ENCODE data around the gene SRGAP1. TPM values are rescaled to one million over a fixed set of nuclear protein-coding genes. Genes with fewer than 3 reads are reported as not detected.

Gene SRGAP1
- total and polyA plus RNA-seq, 9 of the 15 experiments (the other 6 are each of a cell fraction or from before 2014, with no cell fraction given) = 0.01 to 0.13 (median 0.04) TPM; not detected in 3

GRCh38 chr12:63893170-63893569 is 48.7 kb downstream of the SRGAP1 start:
- in situ Hi-C loops (cut with MboI) = no loop called here
- H3K9me1 ChIP-seq (ENCODE audit: control insufficient read depth, insufficient read depth, low read length) = no peaks in the 10 kb centered on the region
- H3K79me2 ChIP-seq (ENCODE audit: control insufficient read depth, insufficient read depth, low read length) = no peaks in the 10 kb centered on the region
- ChIA-PET CTCF (ENCODE audit: low intra/inter-chr PET ratio) (no interaction called here), POLR2A (interaction anchor here (1.0 kb wide), 1 partner anchor 10 kb away, joined by 4 read pairs; no protein-coding TSS in a partner anchor)
- no peaks in the 10 kb centered on the region for H3K9me3 ChIP-seq (replicated peaks; ENCODE audit: control insufficient read depth, insufficient read depth, low read depth, low read length)
- H3K4me1 ChIP-seq (replicated peaks in 1 of 2; ENCODE audit: control insufficient read depth in 2 of 2, insufficient read depth in 2 of 2, low read length in 2 of 2) = no peaks in the 10 kb centered on the region; a peak in 1 of 5 replicates
- no peak overlapping the region for H3K4me2 ChIP-seq (ENCODE audit: insufficient read depth, low read length)
- TF ChIP-seq KLF1 (tag; IDR thresholded peaks at IDR 0.05) = no peak
- no peak for TF ChIP-seq ZNF354B (CRISPR knock-in tag; IDR thresholded peaks at IDR 0.05)
- no peak for TF ChIP-seq YY1 (IDR thresholded peaks at IDR 0.05; ENCODE audit: borderline replicate concordance in 1 of 3, control insufficient read depth in 1 of 3, extremely low read depth in 1 of 3, insufficient read depth in 3 of 3, insufficient read length in 1 of 3, insufficient replicate concordance in 2 of 3, low read depth in 1 of 3, low read length in 2 of 3)
- no peak for TF ChIP-seq FOXK2 (conservative IDR thresholded peaks at IDR 0.05 in 1 of 2, IDR thresholded peaks at IDR 0.05 in 1 of 2; ENCODE audit: low read depth in 2 of 2)
- TF ChIP-seq NFRKB (IDR thresholded peaks at IDR 0.05; ENCODE audit: low read depth) = no peak
- no peak for TF ChIP-seq KLF16 (IDR thresholded peaks at IDR 0.05)
- no peak for TF ChIP-seq THRB (CRISPR knock-in tag; conservative IDR thresholded peaks at IDR 0.05)
- no peak for TF ChIP-seq ZNF134 (CRISPR knock-in tag; conservative IDR thresholded peaks at IDR 0.05)
- TF ChIP-seq EP400 (IDR thresholded peaks at IDR 0.05) = no peak
- no peak for TF ChIP-seq ZNF184 (CRISPR knock-in tag; IDR thresholded peaks at IDR 0.05)
- no peak for TF ChIP-seq ZNF584 (CRISPR knock-in tag; IDR thresholded peaks at IDR 0.05; ENCODE audit: low read depth)
- TF ChIP-seq ZBTB33 (CRISPR knock-in tag; IDR thresholded peaks at IDR 0.05) = no peak
- TF ChIP-seq RFX1 (IDR thresholded peaks at IDR 0.05) = no peak
- H3K36me3 ChIP-seq (ENCODE audit: control insufficient read depth, insufficient read depth, low read length) = no peaks in the 10 kb centered on the region
- H3K9ac ChIP-seq (ENCODE audit: insufficient read depth in 1 of 2, low read depth in 2 of 2, low read length in 2 of 2) = no peak overlapping the region
- H2AFZ ChIP-seq (ENCODE audit: low read depth, low read length) = no peak overlapping the region
- no peak overlapping the region for H3K27ac ChIP-seq (ENCODE audit: extremely low read depth, low read depth, low read length)
- no peaks in the 10 kb centered on the region for H4K20me1 ChIP-seq (replicated peaks; ENCODE audit: control insufficient read depth, insufficient read depth, low read length)
- H3K27me3 ChIP-seq (ENCODE audit: control insufficient read depth in 2 of 2, insufficient read depth in 2 of 2, low read length in 2 of 2) = peaks cover 0 to 15% of the 10 kb centered on the region in 2 experiments; a peak in 2 of 5 replicates
- FAIRE-seq (no peak), DNase-seq (ENCODE audit: extremely low read depth in 1 of 4, low spot score in 3 of 4) (no peak), ATAC-seq (no peak)
- H3K4me3 ChIP-seq = no peak overlapping the region
- WGBS (ENCODE audit: insufficient coverage, low coverage, missing lambda C conversion rate) = 0% methylated on average over 1 of the region's 1 CpG
- no TSS peak for BruUV-seq (replicated peaks)
- intact Hi-C loops (cut with micrococcal nuclease) = no loop called here

Measured in K562 (cell line).